GM19463 (cell line): Measurements from ENCODE around the gene FGB.
A peak's percentile ranks its signal among the peaks of the same experiment; 100 is the strongest.

ENCODE experiments used
- ATAC-seq: cut with Tn5 transposase; IDR thresholded peaks from one replicate; pipeline ENCODE4 v1.9.1; 2021; ENCODE audit warnings: mild to moderate bottlenecking, moderate library complexity; ENCODE audit not compliant: unreplicated experiment

Gene FGB

GRCh38 chr4:154562697-154563254, at the start of gene FGB:
Gene FGB (plus strand): TSS chr4:154563011. CDS start chr4:154563019, 8 bp downstream.
- no peak for ATAC-seq

GRCh38 chr4:154516318-154517029, 46.3 kb upstream of the FGB start:
- no peak for ATAC-seq

GRCh38 chr4:154517591-154517990, 45.2 kb upstream of the FGB start:
- ATAC-seq, result no peak

GRCh38 chr4:154519214-154519613, 43.6 kb upstream of the FGB start:
- no peak for ATAC-seq

GRCh38 chr4:154521607-154522006, 41.2 kb upstream of the FGB start:
- no peak for ATAC-seq

GRCh38 chr4:154526151-154526550, 36.7 kb upstream of the FGB start:
- peak; percentile 58 for ATAC-seq

GRCh38 chr4:154527308-154527707, 35.5 kb upstream of the FGB start:
- ATAC-seq, result no peak

- ATAC-seq, result no peak
Measured at GRCh38 chr4:154528869-154529268, 33.9 kb upstream of the FGB start.

- ATAC-seq, result no peak
Measured at GRCh38 chr4:154529728-154530519, 32.9 kb upstream of the FGB start.

- ATAC-seq, result no peak
Measured at GRCh38 chr4:154534296-154534695, 28.5 kb upstream of the FGB start.

- ATAC-seq, result no peak
Measured at GRCh38 chr4:154542271-154542879, 20.4 kb upstream of the FGB start.

- ATAC-seq, result no peak
Measured at GRCh38 chr4:154545689-154546088, 17.1 kb upstream of the FGB start.

- peak; percentile 96 for ATAC-seq
Measured at GRCh38 chr4:154549894-154550790, 12.7 kb upstream of the FGB start, which contains the start of gene PLRG1. Gene PLRG1 (minus strand): TSS chr4:154550400. CDS start chr4:154550308, 92 bp downstream.

- peak; percentile 42 for ATAC-seq
Measured at GRCh38 chr4:154551872-154552686, 10.7 kb upstream of the FGB start.

- ATAC-seq, result peak; percentile 12
Measured at GRCh38 chr4:154559141-154559493, 3.7 kb upstream of the FGB start.

GRCh38 chr4:154559494-154560418, 3.1 kb upstream of the FGB start:
- ATAC-seq, result peak; percentile 85

- ATAC-seq, result no peak
Measured at GRCh38 chr4:154560419-154560801, 2.4 kb upstream of the FGB start.

- no peak for ATAC-seq
Measured at GRCh38 chr4:154560824-154561231, 2.0 kb upstream of the FGB start.

- no peak for ATAC-seq
Measured at GRCh38 chr4:154564311-154564710, 1.5 kb downstream of the FGB start.
